ENCODE data around the gene TEDC1. TPM values are rescaled to one million over a fixed set of nuclear protein-coding genes. Genes with fewer than 3 reads are reported as not detected.

TEDC1 gene
- total RNA-seq, 2 donors from 2014 or later, result 7.9 to 15.4 TPM

DNA sequence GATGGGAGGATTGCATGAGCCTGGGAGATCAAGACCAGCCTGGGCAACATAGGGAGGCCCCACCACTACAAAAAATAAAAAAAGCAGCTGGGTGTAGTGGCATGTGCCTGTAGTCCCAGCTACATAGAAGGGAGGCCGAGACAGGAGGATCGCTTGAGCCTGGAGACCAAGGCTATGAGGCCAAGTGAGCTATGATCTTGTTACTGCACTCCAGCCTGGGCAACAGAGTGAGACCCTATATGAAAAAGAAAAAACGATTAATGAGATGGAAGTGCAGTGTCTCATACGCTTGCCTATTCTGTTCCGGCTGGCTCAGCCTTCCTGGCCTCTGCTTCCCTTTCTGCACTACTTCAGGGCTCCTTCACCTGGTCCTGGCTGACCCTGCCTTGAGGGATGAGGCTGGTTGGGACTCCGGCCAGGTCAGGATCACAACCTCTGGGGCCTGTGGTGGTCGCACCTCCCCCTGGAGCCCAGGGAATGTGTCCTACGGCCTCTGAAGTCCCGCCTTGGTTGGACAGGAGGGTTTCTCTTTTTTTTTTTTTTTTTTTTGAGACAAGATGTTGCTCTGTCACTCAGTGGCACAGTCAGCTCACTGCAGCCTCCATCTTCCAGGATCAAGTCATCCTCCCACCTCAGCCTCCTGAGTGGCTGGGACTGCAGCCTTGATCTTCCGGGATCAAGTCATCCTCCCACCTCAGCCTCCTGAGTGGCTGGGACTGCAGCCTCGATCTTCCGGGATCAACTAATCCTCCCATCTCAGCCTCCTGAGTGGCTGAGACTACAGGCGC, 10.7 kb downstream of the TEDC1 start:
- DNase-seq (ENCODE audit: low spot score), result peak; percentile 64
- intact Hi-C loops (cut with DNase I), result no loop called here

DNA sequence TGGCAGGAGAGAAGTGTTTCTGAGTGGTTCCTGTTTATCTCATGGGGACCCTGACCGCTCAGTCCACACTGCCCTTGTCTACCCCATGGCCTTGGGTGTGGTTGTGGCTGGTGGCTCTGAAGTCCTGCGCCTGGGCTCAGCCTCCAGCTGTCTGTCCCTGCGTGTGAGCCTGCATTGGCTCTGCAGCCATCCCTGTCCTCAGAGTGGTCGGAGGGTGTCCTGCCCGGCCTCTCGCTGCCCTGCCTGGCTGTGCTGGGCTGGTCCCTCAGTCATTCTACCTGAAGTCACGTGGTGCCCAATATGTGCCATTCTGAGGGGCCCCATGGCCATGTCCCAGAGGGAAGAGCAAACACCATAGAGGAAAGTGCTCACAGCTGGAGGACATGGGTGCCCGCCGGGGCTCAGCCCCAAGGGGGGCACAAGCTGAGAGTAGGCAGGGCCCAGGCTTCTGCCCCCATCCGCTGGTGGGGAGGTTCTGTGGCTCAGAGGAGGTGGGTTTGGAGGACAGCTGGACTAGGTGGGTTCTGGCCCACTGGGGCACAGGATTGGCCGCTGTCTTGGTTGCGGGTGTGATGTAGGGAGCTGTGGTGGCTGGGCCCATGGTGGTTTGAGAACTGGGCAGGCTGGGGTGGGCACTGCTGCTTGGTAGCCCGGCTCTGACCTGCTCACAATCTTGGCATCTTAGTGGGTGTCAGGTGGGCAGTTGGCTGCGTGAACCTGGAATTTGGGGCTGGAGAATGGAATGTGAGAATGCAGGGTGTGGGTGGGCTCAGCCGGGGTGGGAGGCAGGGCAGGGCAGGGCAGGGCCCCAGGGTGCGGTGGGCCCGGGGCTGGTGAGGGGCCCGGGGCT, 11.6 kb downstream of the TEDC1 start:
- DNase-seq (ENCODE audit: low spot score), result peak; percentile 74

DNA sequence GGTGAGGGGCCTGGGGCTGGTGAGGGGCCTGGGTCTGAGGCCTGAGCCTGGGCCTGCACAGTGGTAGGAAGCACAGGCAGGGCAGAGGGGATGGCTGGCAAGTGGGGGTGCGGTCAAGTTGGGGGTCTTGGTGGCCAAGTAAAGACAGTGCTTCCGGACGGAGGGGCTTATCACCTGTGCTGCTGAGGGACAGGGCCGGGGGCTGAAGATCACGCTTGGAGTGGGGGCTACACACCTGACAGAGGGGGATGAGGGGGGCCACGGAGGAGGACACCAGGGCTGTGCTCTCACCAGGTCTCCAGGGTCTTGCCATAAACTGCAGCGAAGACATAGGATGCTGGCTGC, 12.2 kb downstream of the TEDC1 start:
- peak; percentile 76 for DNase-seq (ENCODE audit: low spot score)
- intact Hi-C loops (cut with DNase I), result no loop called here

More for the DNA sequence above, 11.6 kb downstream of the TEDC1 start:
- intact Hi-C loops (cut with DNase I), result no loop called here

DNA sequence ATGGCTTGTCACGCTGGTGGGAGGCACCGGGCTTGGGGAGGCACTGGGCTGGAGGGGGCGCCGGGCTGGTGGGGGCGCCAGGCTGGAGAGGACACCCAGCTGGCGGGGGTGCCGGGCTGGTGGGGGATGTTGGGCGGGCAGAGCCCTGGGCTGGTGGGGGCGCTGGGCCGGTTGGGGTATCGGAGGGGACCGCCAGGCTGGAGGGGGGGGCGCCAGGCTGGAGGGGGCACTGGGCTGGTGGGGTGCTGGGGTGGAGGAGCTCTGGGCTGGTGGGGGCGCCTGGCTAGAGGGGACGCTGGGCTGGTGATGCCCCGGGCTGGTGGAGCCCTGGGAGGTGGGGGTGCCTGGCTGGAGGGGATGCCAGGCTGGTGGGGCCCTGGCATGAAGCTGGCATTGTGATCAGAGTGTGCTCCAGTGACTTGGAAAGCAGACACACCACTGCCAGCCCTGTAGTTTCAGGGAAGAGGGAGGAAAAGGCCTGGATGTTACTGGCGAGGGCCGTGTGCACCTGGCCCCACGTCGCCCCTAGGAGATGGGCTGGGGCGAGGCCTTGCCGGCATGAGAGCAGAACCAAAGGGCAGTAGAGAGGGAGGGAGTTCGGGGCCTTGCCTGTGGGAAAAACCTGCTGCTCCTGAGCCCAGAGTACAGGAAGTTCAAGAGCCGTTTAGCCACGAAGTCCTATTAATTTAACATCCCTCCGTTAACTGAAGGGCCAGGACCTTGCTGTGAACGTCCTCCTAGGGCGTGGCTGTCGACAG, 13.1 kb downstream of the TEDC1 start:
- DNase-seq (ENCODE audit: low spot score), result peak; percentile 77

DNA sequence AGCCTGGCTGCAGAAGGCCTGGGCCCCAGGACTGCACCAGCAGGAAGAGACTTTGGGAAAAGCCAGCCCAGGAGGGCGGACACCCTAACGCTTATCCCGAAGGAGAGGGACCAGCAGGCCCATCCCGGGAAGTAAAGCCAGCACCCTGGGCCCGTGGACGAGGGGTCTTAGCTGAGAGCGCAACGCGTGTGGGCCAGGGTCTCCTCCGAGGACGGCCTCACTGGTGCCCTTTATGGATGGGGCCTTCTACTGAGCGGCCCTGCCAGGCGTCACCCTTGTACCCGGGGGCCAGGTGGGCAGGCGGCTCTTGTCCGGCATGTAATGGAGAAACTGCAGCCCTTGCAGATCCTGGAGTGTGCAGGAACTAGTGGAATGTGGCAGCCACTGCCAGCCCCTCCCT, 14.1 kb downstream of the TEDC1 start:
- intact Hi-C loops (cut with DNase I), result no loop called here
- peak; percentile 79 for DNase-seq (ENCODE audit: low spot score)

More for the DNA sequence above, 13.1 kb downstream of the TEDC1 start:
- intact Hi-C loops (cut with DNase I), result no loop called here

DNA sequence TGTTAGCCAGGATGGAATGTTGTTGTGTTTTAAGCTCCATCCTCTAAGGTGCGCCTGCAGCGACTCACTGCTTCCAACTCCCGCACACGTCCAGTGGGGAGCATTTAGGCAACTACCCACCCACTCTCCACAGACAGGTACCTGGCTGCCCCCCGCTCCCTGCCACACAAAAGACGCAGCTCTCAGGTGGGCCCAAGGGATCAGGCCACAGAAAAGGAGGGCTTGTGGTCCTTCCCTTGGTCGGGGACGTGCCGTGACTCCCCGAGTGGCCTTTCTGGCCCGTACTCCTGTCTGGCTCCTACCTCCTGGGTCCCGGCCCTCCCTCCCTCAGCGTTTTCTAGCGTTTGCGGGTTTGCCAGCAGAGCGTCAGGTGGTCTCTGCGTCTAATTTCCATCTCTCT, 16.2 kb downstream of the TEDC1 start:
- intact Hi-C loops (cut with DNase I), result no loop called here
- peak; percentile 48 for DNase-seq (ENCODE audit: low spot score)

DNA sequence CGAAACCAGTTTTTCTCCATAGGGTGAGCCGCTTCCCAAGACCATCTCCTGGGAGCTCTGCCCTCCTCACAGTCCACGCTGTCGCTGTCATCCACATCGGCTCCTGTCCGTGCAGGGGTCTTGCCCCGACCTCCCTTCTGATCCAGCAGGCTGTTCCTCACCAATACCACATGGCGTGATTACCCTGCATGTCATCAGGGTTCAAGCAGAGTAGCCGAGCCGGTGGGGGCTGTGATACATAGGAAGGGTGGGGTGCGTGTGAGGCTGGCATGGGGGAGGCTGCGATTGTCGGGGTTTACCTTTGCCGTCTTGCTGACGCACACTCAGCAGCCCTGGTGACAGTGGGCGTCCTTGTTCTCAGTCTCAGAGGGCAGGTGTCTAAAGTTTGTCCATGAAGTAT, 17.0 kb downstream of the TEDC1 start:
- peak; percentile 37 for DNase-seq (ENCODE audit: low spot score)
- intact Hi-C loops (cut with DNase I), result no loop called here

DNA sequence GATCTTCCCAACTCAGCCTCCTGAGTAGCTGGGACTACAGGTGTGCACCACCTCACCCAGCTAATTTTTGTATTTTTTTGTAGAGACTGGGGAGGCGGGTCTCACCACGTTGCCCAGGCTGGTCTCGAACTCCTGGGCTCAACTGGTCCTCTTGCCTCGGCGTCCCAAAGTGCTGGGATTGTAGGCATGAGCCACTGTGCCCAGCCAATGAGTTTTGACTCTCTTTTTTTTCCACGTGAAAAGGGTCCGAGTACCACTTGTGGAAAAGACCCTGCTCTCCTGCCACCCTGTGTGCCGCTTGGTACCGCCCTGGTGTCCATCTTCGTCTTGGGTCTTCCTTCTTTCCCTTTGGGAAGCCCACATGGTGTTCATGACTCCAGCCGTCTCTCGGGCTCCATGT, 17.6 kb downstream of the TEDC1 start:
- intact Hi-C loops (cut with DNase I), result no loop called here
- DNase-seq (ENCODE audit: low spot score), result peak; percentile 42

DNA sequence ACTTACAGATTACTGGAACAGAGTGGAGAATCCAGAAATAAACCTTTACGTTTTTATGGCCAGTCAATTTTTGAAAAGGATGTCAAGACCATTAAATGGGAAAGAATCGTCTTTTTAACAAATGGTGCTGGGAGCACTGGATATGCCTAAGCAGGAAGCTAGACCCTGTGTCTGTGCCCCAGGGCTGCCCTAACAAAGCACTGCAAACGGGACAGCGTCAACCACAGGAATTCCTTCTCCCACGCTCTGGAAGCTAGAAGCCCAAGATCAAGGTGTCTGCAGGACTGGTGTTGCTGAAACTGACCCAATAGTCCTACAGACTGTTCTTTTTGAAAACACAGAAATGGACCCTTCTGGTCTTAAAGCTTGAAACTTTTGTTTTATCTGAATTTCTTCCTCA, 26.1 kb downstream of the TEDC1 start:
- DNase-seq (ENCODE audit: low spot score), result peak; percentile 6
- intact Hi-C loops (cut with DNase I), result no loop called here

DNA sequence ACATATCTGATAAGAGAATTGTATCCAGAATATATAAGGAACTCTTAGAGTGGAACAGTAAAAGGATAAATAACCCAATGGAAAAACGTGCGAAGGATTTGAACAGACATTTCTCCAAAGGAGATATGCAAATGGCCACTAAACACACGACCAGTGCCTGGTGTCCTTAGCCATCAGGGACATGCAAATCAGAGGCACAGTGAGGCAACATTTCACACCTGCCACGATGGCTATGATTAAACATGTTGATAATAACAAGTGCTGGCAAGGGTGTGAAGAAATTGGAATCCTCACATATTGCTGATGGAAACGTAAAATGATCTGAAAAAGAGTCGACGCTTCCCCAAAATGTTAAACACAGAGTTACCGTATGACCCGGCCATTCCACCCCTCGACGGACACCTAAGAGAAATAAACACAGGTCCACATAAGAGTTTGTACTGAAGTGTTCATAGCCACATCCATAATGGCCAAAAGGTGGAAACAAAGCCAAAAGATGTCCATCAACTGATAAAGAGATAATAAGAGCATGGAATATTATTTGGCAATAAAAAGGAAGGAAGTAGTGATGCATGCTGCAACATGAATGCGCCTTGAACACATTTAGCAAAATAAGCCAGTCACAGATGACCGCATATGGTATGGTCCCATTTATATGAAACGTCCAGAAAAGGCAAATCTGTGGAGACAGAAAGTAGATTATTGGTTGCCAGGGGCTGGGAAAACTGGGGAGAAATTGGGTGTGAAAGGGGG, 29.1 kb downstream of the TEDC1 start:
- DNase-seq (ENCODE audit: low spot score), result no peak
- intact Hi-C loops (cut with DNase I), result loop anchor here in 1 of 2 donors (10.0 kb wide), 1 partner anchor 75 kb away; no protein-coding TSS in a partner anchor

DNA sequence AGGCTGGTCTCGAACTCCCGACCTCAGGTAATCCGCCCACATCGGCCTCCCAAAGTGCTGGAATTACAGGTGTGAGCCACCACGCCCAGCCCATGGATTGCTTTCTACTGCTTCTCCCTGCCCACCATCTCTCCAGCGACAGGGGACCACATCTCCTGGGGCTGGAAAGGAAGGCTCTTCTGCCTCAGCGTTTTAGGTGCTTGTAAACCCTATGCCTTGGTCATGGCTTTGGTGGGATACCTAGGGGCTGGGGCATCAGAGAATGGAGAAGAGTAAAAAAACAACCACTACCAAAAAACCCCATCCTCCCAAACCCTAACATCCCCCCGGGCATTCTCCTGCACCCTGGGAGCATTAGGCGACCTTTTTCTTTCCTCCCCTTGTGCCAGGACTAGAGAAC, 34.3 kb downstream of the TEDC1 start:
- intact Hi-C loops (cut with DNase I), result loop anchor here in 1 of 2 donors (5.0 to 10.0 kb wide), 2 partner anchors 81 to 153 kb away; no protein-coding TSS in a partner anchor

DNA sequence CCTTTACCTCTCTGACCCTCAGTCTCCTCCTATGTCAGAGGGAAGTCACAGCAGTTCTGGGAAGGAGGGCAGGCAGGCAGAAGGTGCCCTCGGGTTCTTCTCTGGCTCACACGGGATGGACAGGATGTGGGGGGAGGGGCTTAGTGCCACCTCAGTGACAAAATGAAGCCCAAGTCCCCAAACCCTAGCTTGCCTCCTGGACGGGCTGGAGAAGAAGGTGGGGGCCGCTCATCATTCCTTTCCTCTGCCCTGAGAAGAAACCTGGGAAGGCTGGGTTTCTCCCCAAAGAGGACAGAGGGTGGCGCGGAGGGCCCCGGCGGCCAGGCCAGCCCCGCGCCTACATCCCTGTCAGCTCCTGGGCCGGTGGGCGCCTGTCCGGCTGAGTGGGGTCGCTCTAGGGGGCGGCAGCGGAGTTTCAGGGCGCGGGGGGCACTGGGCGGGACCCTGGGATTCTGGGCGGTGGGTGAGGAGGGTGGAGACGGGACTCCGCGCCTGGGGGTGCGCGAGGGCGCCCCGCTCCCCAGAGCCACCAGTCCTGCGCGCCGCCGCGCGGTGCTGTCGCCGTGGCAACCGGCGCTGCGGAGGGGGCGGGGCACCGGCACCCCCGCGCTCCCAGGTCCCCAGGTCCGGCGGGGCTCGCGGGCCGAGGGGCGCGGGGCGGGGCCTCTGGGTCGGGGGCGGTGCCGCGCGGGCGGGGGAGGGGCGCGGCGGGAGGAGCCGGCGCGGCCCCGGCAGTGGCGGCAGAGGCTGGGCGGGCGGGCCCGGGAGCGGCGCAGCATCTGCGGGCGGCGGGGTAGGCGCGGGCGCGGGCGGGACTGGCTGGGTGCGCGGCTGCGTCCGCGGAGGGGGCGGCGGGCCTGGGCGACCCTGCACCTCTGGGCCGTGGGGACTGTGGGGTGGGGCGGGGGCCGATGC, 35.1 kb downstream of the TEDC1 start, which contains the start of gene TMEM121:
TSS of gene TMEM121 (plus strand) at position 723 of the 915 bp plus-strand sequence. CDS start 2,252 bp downstream, outside the sequence.
- intact Hi-C loops (cut with DNase I), result loop anchor here in 1 of 2 donors (5.0 to 10.0 kb wide), 2 partner anchors 81 to 154 kb away; no protein-coding TSS in a partner anchor
- DNase-seq (ENCODE audit: low spot score), result no peak

More for the DNA sequence above, 34.3 kb downstream of the TEDC1 start:
- no peak for DNase-seq (ENCODE audit: low spot score)

DNA sequence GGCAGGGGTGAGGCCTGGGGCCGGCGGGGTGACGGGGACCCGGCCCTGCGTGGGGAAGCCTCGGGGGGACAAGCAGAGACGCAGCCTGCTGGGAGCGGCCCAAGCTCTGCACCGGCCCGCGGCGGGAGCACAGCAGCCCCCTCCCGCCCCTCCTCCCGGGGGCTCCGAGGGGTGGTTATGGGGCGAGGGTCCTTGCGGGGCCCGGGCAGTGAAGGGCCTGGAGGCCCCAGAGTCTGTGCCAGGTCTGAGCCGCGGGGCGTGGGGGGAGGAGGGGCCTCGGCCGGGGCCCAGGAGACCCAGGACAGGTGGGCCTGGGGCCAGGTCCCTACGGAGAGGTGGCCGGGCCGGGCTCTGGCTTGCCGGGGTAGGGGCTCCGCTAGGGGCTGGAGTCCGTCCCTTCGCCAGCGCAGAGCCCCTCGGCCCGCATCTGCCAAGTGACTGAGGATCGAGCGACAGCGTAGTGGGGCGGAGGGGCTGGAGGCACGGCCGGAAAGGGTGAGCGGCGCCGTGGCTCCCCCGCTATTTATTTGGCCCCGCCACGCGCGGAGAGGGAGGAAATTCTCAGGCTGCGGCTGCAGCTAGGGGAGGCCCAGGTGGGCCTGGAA, 35.8 kb downstream of the TEDC1 start:
- DNase-seq (ENCODE audit: low spot score), result no peak
- intact Hi-C loops (cut with DNase I), result loop anchor here in 1 of 2 donors (5.0 to 10.0 kb wide), 2 partner anchors 82 to 155 kb away; no protein-coding TSS in a partner anchor

DNA sequence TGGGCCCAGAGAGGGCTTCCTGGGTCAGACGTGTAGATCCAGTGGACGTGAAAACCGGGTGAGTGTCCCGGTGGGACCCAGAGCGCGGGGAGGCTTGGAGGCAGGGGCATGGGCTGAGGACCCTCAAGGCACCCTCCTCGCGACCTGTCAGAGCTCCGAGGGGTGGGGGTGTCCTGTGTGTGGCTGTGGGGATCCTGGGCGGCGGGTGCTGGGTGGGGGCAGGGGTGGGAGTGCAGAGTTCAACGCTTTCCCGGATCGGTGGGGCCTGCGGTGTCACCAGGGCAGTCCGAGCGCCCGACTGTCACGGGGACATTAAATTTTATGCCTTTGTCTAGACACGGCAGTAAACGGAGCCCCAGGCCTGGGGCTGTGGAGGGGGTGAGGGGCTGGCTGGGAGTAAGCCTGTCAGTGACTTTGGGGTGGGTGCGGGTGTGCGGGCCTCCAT, 36.4 kb downstream of the TEDC1 start:
- intact Hi-C loops (cut with DNase I), result loop anchor here in 1 of 2 donors (5.0 to 10.0 kb wide), 2 partner anchors 83 to 155 kb away; no protein-coding TSS in a partner anchor
- no peak for DNase-seq (ENCODE audit: low spot score)

DNA sequence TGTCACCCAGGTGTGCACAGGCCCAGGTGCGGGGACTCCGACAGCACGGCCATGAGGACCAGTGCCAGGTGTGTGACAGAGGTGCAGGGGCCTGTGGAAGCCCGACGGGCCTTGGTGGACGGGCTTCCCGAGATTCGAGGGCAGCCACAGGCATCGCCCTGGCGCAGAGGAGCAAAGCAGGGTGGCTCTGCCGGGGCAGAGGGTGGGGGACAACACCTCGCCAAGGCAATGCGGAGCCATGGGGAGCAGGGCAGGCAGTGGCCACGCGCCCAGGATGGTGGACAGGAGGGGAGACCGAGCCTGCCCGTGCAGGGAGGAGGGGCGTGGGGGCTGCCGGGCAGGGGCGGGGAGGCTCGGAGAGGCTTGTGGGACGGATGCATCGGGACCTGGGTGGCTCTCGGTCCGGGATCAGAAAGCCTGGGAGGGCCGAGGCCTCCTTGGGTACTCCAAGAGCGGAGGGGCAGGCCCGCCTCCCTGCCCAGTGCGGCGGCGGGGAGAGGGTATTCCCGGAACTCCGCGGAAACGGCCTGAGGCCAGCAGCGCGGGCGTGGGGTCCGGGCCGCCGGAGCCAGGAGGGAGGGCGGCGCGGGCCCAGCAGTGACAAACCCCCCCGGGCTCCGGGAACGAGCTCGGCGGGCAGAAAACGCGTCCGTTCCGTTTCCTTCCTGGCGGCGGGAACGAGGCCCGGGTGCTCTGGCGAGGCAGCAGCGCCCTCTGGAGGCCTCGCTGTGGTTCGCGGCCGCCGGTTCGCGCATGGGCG, 37.0 kb downstream of the TEDC1 start:
- intact Hi-C loops (cut with DNase I), result loop anchor here in 1 of 2 donors (5.0 to 10.0 kb wide), 2 partner anchors 83 to 156 kb away; no protein-coding TSS in a partner anchor
- DNase-seq (ENCODE audit: low spot score), result peak; percentile 94

Measured in posterior vena cava (tissue), 2 donors.